ENCODE measurements around the gene ATP6V0A4. TPM values are rescaled to one million over a fixed set of nuclear protein-coding genes. Genes with fewer than 3 reads are reported as not detected.

The ATP6V0A4 gene
- total RNA-seq, 1 donor from 2014 or later, result 0.25 TPM

DNA sequence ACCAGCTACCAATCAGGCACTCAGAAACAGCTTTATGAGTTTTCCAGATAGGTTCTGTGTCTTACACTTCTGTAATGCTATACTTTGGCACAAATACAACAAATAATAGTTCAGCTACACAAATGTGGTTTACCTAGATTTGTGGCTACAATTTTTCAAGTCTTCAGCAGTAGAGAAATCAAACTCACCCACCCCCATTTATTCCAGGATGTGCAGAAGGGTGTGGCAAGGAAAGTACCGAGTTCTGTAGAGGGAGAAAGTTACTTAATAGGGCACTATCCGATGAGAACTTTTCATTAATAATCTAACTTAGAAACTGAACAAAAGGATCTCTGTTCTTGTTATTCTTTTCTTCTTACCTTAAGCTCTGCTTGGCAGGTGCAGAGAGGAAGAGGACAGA lies 30.3 kb upstream of the ATP6V0A4 start:
- no peak overlapping the region for H3K27ac Mint-ChIP-seq (ENCODE audit: unreplicated experiment)
- TF ChIP-seq, protein P1, sequence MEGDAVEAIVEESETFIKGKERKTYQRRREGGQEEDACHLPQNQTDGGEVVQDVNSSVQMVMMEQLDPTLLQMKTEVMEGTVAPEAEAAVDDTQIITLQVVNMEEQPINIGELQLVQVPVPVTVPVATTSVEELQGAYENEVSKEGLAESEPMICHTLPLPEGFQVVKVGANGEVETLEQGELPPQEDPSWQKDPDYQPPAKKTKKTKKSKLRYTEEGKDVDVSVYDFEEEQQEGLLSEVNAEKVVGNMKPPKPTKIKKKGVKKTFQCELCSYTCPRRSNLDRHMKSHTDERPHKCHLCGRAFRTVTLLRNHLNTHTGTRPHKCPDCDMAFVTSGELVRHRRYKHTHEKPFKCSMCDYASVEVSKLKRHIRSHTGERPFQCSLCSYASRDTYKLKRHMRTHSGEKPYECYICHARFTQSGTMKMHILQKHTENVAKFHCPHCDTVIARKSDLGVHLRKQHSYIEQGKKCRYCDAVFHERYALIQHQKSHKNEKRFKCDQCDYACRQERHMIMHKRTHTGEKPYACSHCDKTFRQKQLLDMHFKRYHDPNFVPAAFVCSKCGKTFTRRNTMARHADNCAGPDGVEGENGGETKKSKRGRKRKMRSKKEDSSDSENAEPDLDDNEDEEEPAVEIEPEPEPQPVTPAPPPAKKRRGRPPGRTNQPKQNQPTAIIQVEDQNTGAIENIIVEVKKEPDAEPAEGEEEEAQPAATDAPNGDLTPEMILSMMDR (IDR thresholded peaks at IDR 0.05; ENCODE audit: insufficient read depth, low read depth, low read length), result no peak
- TF ChIP-seq EZH2 (IDR thresholded peaks at IDR 0.05; ENCODE audit: insufficient read depth, low read length), result no peak
- Histone ChIP-seq H3K27me3 (ENCODE audit: insufficient read depth, low read length) (no peaks in the 10 kb centered on the region), H3K4me1 (ENCODE audit: insufficient read depth, low read length) (no peaks in the 10 kb centered on the region), H4K20me1 (ENCODE audit: insufficient read depth, low read length) (no peaks in the 10 kb centered on the region), H3K36me3 (ENCODE audit: insufficient read depth, low read length) (no peaks in the 10 kb centered on the region), H3K9me3 (ENCODE audit: insufficient read depth, low read depth, low read length) (no peaks in the 10 kb centered on the region), H3K27ac (ENCODE audit: low read depth, low read length) (no peak overlapping the region), H2AFZ (ENCODE audit: low read depth, low read length) (no peak overlapping the region), H3K79me2 (ENCODE audit: insufficient read depth, low read length) (no peaks in the 10 kb centered on the region), H3K9ac (ENCODE audit: low read length) (no peak overlapping the region), H3K4me2 (ENCODE audit: low read length) (no peak overlapping the region), H3K4me3 (ENCODE audit: insufficient read depth, low read depth, low read length) (no peak overlapping the region)
- no peaks in the 10 kb centered on the region for H3K27me3 Mint-ChIP-seq (ENCODE audit: low read depth, unreplicated experiment)
- no peak for DNase-seq (ENCODE audit: low read depth)
- H3K4me1 Mint-ChIP-seq (ENCODE audit: low read depth, unreplicated experiment), result no peaks in the 10 kb centered on the region
- peaks cover 5% of the 10 kb centered on the region for H3K36me3 Mint-ChIP-seq (ENCODE audit: low read depth, unreplicated experiment)
- no peak for FAIRE-seq
- peaks cover 4% of the 10 kb centered on the region for H3K9me3 Mint-ChIP-seq (ENCODE audit: unreplicated experiment)
- H3K4me3 Mint-ChIP-seq (ENCODE audit: unreplicated experiment), result no peak overlapping the region

DNA sequence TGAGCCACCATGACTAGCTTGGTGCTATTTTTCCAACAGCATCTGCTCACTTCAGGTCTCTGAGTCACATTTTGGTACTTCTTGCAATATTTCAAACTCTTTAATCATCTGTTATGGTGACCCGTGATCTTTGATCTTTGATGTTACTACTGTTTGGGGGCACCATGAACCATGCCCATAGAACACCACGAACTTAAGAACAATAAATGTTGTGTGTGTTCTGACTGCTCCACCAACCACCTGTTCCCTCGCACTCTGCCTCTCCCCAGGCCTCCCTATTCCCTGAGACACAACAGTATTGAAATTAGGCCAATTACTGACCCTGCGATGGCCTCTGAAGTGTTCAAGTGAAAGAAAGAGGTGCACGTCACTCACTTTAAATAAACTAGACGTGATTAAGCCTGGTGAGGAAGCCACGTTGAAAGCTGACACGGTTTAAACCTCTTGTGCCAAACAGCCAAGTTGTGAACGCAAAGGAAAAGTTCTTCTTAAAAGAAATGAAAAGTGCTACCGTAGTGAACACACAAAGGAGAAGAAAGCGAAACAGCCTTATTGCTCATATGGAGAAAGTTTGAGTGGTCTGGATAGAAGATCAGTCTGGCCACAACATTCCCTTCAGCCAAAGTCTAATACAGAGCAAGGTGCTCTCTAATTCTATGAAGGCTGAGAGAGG lies 27.2 kb upstream of the ATP6V0A4 start:
- H3K4me2 ChIP-seq (ENCODE audit: low read length), result no peak overlapping the region
- H3K79me2 ChIP-seq (ENCODE audit: insufficient read depth, low read length), result no peaks in the 10 kb centered on the region
- no peak for FAIRE-seq
- no peaks in the 10 kb centered on the region for H3K9me3 ChIP-seq (ENCODE audit: insufficient read depth, low read depth, low read length)
- H3K9ac ChIP-seq (ENCODE audit: low read length), result no peak overlapping the region
- Mint-ChIP-seq H3K4me1 (ENCODE audit: low read depth, unreplicated experiment) (no peaks in the 10 kb centered on the region), H3K27me3 (ENCODE audit: low read depth, unreplicated experiment) (no peaks in the 10 kb centered on the region), H3K36me3 (ENCODE audit: low read depth, unreplicated experiment) (no peaks in the 10 kb centered on the region), H3K4me3 (ENCODE audit: unreplicated experiment) (no peak overlapping the region), H3K27ac (ENCODE audit: unreplicated experiment) (no peak overlapping the region), H3K9me3 (ENCODE audit: unreplicated experiment) (peaks cover 4% of the 10 kb centered on the region)
- H3K4me1 ChIP-seq (ENCODE audit: insufficient read depth, low read length), result no peaks in the 10 kb centered on the region
- no peak for TF ChIP-seq EZH2 (IDR thresholded peaks at IDR 0.05; ENCODE audit: insufficient read depth, low read length)
- TF ChIP-seq, protein P1 (IDR thresholded peaks at IDR 0.05; ENCODE audit: insufficient read depth, low read depth, low read length), result no peak
- no peak overlapping the region for H2AFZ ChIP-seq (ENCODE audit: low read depth, low read length)
- DNase-seq (ENCODE audit: low read depth), result no peak
- H3K27ac ChIP-seq (ENCODE audit: low read depth, low read length), result no peak overlapping the region
- H3K27me3 ChIP-seq (ENCODE audit: insufficient read depth, low read length), result no peaks in the 10 kb centered on the region
- H3K36me3 ChIP-seq (ENCODE audit: insufficient read depth, low read length), result no peaks in the 10 kb centered on the region
- no peaks in the 10 kb centered on the region for H4K20me1 ChIP-seq (ENCODE audit: insufficient read depth, low read length)
- H3K4me3 ChIP-seq (ENCODE audit: insufficient read depth, low read depth, low read length), result no peak overlapping the region

DNA sequence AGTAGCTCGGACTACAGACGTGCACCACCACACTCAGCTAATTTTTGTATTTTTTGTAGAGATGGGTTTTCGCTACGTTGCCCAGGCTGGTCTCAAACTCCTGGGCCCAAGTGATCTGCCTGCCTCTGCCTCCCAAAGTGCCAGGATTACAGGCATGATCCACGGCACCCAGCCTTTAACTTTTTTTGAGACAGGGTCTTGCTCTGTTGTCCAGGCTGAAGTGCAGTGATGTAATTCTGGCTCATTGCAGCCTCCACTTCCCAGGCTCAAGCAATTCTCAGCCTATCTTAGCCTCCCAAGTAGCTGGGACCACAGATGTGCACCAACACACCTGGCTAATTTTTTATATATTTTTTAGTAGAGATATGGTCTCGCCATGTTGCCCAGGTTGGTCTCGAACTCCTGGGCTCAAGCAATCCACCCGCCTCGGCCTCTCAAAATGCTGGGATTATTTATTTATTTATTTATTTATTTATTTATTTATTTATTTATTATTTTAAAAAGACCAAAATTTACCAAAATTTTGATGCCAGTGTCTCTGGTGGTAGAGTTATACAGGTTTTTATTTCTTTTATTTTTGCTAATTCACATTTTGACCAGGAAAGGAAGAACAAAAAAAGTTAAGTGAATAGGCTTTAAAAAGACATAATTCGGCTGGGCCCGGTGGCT lies 25.0 kb upstream of the ATP6V0A4 start:
- no peak overlapping the region for H3K4me2 ChIP-seq (ENCODE audit: low read length)
- no peak overlapping the region for H3K4me3 Mint-ChIP-seq (ENCODE audit: unreplicated experiment)
- FAIRE-seq (no peak), DNase-seq (ENCODE audit: low read depth) (no peak)
- no peaks in the 10 kb centered on the region for H3K27me3 Mint-ChIP-seq (ENCODE audit: low read depth, unreplicated experiment)
- H3K9me3 Mint-ChIP-seq (ENCODE audit: unreplicated experiment), result peaks cover 6% of the 10 kb centered on the region
- H3K79me2 ChIP-seq (ENCODE audit: insufficient read depth, low read length), result no peaks in the 10 kb centered on the region
- no peak overlapping the region for H3K9ac ChIP-seq (ENCODE audit: low read length)
- TF ChIP-seq, protein P1 (IDR thresholded peaks at IDR 0.05; ENCODE audit: insufficient read depth, low read depth, low read length), result no peak
- TF ChIP-seq EZH2 (IDR thresholded peaks at IDR 0.05; ENCODE audit: insufficient read depth, low read length), result no peak
- no peak overlapping the region for H3K27ac ChIP-seq (ENCODE audit: low read depth, low read length)
- H3K27ac Mint-ChIP-seq (ENCODE audit: unreplicated experiment), result no peak overlapping the region
- H3K36me3 ChIP-seq (ENCODE audit: insufficient read depth, low read length), result no peaks in the 10 kb centered on the region
- no peaks in the 10 kb centered on the region for H3K4me1 ChIP-seq (ENCODE audit: insufficient read depth, low read length)
- H3K4me1 Mint-ChIP-seq (ENCODE audit: low read depth, unreplicated experiment), result no peaks in the 10 kb centered on the region
- H3K9me3 ChIP-seq (ENCODE audit: insufficient read depth, low read depth, low read length), result no peaks in the 10 kb centered on the region
- H2AFZ ChIP-seq (ENCODE audit: low read depth, low read length), result no peak overlapping the region
- H3K27me3 ChIP-seq (ENCODE audit: insufficient read depth, low read length), result no peaks in the 10 kb centered on the region
- H3K36me3 Mint-ChIP-seq (ENCODE audit: low read depth, unreplicated experiment), result no peaks in the 10 kb centered on the region
- H4K20me1 ChIP-seq (ENCODE audit: insufficient read depth, low read length), result no peaks in the 10 kb centered on the region
- no peak overlapping the region for H3K4me3 ChIP-seq (ENCODE audit: insufficient read depth, low read depth, low read length)

Measured in astrocyte (in vitro differentiated cells and primary cell).